Loucy (cell line): ENCODE measurements around the gene PROB1.
A peak's percentile ranks its signal among the peaks of the same experiment; 100 is the strongest.
"Not testable (repeated sequence)": the region's sequence is repeated elsewhere in the genome, so short reads cannot be mapped to it uniquely, and the experiment has no call there.

Experiments
- H2AFZ ChIP-seq: fragments of 200-600 bp; sonication (generic); 2 replicates; pipeline ENCODE4 v1.6.0; 2016; ENCODE audit warnings: antibody characterized with exemption, mild to moderate bottlenecking, low read length, moderate library complexity
- H3F3A ChIP-seq: fragments of 200-600 bp; 2 replicates; pipeline ENCODE4 v1.6.0; 2016; ENCODE audit warnings: antibody characterized with exemption, low read depth, mild to moderate bottlenecking
- H3K27me3 ChIP-seq: fragments of 200-600 bp; sonication (generic); 2 replicates; pipeline ENCODE4 v1.6.1; 2014; ENCODE audit warnings: low read length, mild to moderate bottlenecking; ENCODE audit not compliant: insufficient read depth, poor library complexity, severe bottlenecking
- H3K36me3 ChIP-seq: fragments of 200-600 bp; sonication (generic); 2 replicates; pipeline ENCODE4 v1.6.1; 2016; ENCODE audit warnings: low read length; ENCODE audit not compliant: insufficient read depth
- H3K4me1 ChIP-seq: fragments of 200-600 bp; sonication (generic); 2 replicates; pipeline ENCODE4 v1.5.1; 2014; ENCODE audit warnings: low read length, mild to moderate bottlenecking; ENCODE audit not compliant: insufficient read depth, poor library complexity, severe bottlenecking
- H3K4me2 ChIP-seq: fragments of 200-600 bp; sonication (generic); 2 replicates; pipeline ENCODE4 v1.6.0; 2014; ENCODE audit warnings: antibody characterized with exemption, low read length, low read depth, mild to moderate bottlenecking; ENCODE audit not compliant: poor library complexity, severe bottlenecking
- H3K4me3 ChIP-seq: fragments of 200-600 bp; sonication (generic); 2 replicates; pipeline ENCODE4 v1.5.1; 2014; ENCODE audit warnings: low read length, mild to moderate bottlenecking, mixed read lengths; ENCODE audit not compliant: poor library complexity, severe bottlenecking
- H3K79me2 ChIP-seq: fragments of 200-600 bp; sonication (generic); 2 replicates; pipeline ENCODE4 v1.6.1; 2014; ENCODE audit warnings: low read length; ENCODE audit not compliant: insufficient read depth
- H3K9ac ChIP-seq: fragments of 200-600 bp; sonication (generic); 2 replicates; pipeline ENCODE4 v1.6.0; 2014; ENCODE audit warnings: mild to moderate bottlenecking, low read depth, low read length, moderate library complexity; ENCODE audit not compliant: poor library complexity, severe bottlenecking
- H3K9me2 ChIP-seq: fragments of 200-600 bp; sonication (generic); replicated peaks from 2 replicates; pipeline ENCODE4 v1.6.1; 2016; ENCODE audit warnings: low read depth, low read length, mixed read lengths
- H3K9me3 ChIP-seq: fragments of 200-600 bp; sonication (generic); 2 replicates; pipeline ENCODE4 v1.6.1; 2014; ENCODE audit warnings: mild to moderate bottlenecking, antibody characterized with exemption, low read length, low read depth; ENCODE audit not compliant: insufficient read depth
- H4K20me1 ChIP-seq: fragments of 200-600 bp; sonication (generic); 2 replicates; pipeline ENCODE4 v1.6.0; 2014; ENCODE audit warnings: antibody characterized with exemption, low read length, mild to moderate bottlenecking; ENCODE audit not compliant: insufficient read depth, poor library complexity, severe bottlenecking
- CTCF ChIP-seq: fragments of 200-600 bp; sonication (generic); conservative IDR thresholded peaks from 2 replicates; pipeline ENCODE4 v1.5.1; 2014; ENCODE audit warnings: mild to moderate bottlenecking, antibody characterized with exemption, low read length
- EZH2phosphoT487 ChIP-seq: fragments of 200-600 bp; IDR thresholded peaks from 2 replicates; pipeline ENCODE4 v1.6.1; 2018; ENCODE audit warnings: antibody characterized with exemption, mild to moderate bottlenecking, moderate library complexity, borderline replicate concordance

The PROB1 gene

GRCh38 chr5:139394654-139395566 lies at the start of gene PROB1:
Gene PROB1, minus strand, starts transcription at chr5:139395104. Its CDS starts 23 bp downstream, at chr5:139395081.
- Histone ChIP-seq H3K9me2 (no peaks in the 10 kb centered on the region), H3K27me3 (no peaks in the 10 kb centered on the region), H4K20me1 (peaks cover 8% of the 10 kb centered on the region), H3K79me2 (peaks cover 56% of the 10 kb centered on the region), H3K4me3 (peak within 1 kb of the TSS; percentile 96), H3K4me2 (peak within 1 kb of the TSS; percentile 87), H2AFZ (no peak within 1 kb of the TSS), H3K9me3 (no peaks in the 10 kb centered on the region), H3K36me3 (no peaks in the 10 kb centered on the region), H3K4me1 (peaks cover 35% of the 10 kb centered on the region), H3F3A (no peaks in the 10 kb centered on the region), H3K9ac (no peak within 1 kb of the TSS)
- TF ChIP-seq CTCF (no peak), EZH2phosphoT487 (no peak)

GRCh38 chr5:139443831-139444453 lies 49.0 kb upstream of the PROB1 start:
- H3K9me2 ChIP-seq, result no peaks in the 10 kb centered on the region
- H3K4me1 ChIP-seq, result peaks cover 30% of the 10 kb centered on the region
- peak overlapping the region; percentile 40 for H3K4me2 ChIP-seq

DNA sequence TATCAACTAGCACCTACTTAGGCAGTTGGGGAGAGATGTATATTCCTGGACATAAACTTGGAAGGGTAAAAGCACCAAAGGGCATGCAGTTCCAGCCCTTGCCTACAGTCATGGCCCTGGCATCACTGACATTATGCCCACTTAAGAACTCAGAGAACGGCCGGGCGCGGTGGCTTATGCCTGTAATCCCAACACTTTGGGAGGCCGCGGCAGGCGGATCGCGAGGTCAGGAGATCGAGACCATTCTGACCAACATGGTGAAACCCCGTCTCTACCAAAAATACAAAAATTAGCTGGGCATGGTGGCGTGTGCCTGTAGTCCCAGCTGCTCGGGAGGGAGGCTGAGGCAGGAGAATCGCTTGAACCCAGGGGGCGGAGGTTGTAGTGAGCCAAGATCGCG lies 45.5 kb upstream of the PROB1 start:
- not testable (repeated sequence) for H4K20me1 ChIP-seq, H3K4me3 ChIP-seq, H3K36me3 ChIP-seq, H3K4me2 ChIP-seq, H3K9me3 ChIP-seq, H3K9me2 ChIP-seq, H3F3A ChIP-seq, H2AFZ ChIP-seq, H3K27me3 ChIP-seq, H3K79me2 ChIP-seq, H3K9ac ChIP-seq
- H3K4me1 ChIP-seq, result peaks cover 45% of the 10 kb centered on the region

More at GRCh38 chr5:139443831-139444453, 49.0 kb upstream of the PROB1 start:
- no peaks in the 10 kb centered on the region for H4K20me1 ChIP-seq
- no peak for TF ChIP-seq EZH2phosphoT487
- no peak for TF ChIP-seq CTCF
- no peaks in the 10 kb centered on the region for H3K9me3 ChIP-seq
- H3K9ac ChIP-seq, result peak overlapping the region; percentile 5
- H2AFZ ChIP-seq, result peak overlapping the region; percentile 17; the same call in 1 of the 2 replicates
- H3K36me3 ChIP-seq, result no peaks in the 10 kb centered on the region
- no peaks in the 10 kb centered on the region for H3K27me3 ChIP-seq
- H3K79me2 ChIP-seq, result no peaks in the 10 kb centered on the region
- no peak overlapping the region for H3K4me3 ChIP-seq
- H3F3A ChIP-seq, result no peaks in the 10 kb centered on the region
